ENCODE results near the gene YBEY. TPM values are rescaled to one million over a fixed set of nuclear protein-coding genes. Genes with fewer than 3 reads are reported as not detected.

YBEY gene
- total RNA-seq, 4 donors from 2014 or later, result 5.3 to 32.6 (median 17.5) TPM

- DNase-seq, result no peak
- Histone ChIP-seq H3K4me1 (peaks cover 0 to 8% (median 3%) of the 10 kb centered on the region in 4 donors), H3K27me3 (no peaks in the 10 kb centered on the region), H3K27ac (no peak overlapping the region), H3K36me3 (peaks cover 0 to 9% (median 0%) of the 10 kb centered on the region in 3 donors), H3K4me3 (no peak overlapping the region), H3K9me3 (no peaks in the 10 kb centered on the region)
- TF ChIP-seq, protein P1, sequence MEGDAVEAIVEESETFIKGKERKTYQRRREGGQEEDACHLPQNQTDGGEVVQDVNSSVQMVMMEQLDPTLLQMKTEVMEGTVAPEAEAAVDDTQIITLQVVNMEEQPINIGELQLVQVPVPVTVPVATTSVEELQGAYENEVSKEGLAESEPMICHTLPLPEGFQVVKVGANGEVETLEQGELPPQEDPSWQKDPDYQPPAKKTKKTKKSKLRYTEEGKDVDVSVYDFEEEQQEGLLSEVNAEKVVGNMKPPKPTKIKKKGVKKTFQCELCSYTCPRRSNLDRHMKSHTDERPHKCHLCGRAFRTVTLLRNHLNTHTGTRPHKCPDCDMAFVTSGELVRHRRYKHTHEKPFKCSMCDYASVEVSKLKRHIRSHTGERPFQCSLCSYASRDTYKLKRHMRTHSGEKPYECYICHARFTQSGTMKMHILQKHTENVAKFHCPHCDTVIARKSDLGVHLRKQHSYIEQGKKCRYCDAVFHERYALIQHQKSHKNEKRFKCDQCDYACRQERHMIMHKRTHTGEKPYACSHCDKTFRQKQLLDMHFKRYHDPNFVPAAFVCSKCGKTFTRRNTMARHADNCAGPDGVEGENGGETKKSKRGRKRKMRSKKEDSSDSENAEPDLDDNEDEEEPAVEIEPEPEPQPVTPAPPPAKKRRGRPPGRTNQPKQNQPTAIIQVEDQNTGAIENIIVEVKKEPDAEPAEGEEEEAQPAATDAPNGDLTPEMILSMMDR (IDR thresholded peaks at IDR 0.05), result no peak
These were observed 3.6 kb downstream of the YBEY start for GRCh38 chr21:46289655-46290179.

DNA sequence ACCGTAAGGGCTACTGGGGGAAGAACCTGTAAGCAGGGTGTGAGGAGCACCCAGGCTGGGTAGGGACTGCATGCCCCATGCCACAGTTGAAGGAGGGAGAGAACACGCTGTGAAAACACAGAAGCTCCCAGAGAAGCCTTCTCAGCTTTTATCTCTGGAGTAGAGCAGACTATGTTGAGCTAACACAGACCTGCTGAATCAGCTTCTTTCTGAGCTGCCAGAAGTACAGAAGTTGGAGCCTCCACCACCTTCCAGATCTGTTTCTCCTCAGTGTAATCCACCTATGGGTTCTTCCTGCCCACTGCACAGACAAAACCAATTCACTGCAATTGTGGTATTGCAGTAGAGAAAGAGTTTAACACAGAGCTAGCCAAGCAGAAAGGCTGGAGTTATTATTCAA lies 5.4 kb downstream of the YBEY start:
- no peak for TF ChIP-seq POLR2A (IDR thresholded peaks at IDR 0.05)
- H3K27me3 ChIP-seq, result no peaks in the 10 kb centered on the region
- H3K9me3 ChIP-seq, result no peaks in the 10 kb centered on the region
- H3K36me3 ChIP-seq, result peaks cover 0 to 9% (median 0%) of the 10 kb centered on the region in 3 donors
- DNase-seq, result no peak
- H3K27ac ChIP-seq, result no peak overlapping the region
- peaks cover 0 to 10% (median 0%) of the 10 kb centered on the region in 4 donors for H3K4me1 ChIP-seq
- H3K4me3 ChIP-seq, result no peak overlapping the region

DNA sequence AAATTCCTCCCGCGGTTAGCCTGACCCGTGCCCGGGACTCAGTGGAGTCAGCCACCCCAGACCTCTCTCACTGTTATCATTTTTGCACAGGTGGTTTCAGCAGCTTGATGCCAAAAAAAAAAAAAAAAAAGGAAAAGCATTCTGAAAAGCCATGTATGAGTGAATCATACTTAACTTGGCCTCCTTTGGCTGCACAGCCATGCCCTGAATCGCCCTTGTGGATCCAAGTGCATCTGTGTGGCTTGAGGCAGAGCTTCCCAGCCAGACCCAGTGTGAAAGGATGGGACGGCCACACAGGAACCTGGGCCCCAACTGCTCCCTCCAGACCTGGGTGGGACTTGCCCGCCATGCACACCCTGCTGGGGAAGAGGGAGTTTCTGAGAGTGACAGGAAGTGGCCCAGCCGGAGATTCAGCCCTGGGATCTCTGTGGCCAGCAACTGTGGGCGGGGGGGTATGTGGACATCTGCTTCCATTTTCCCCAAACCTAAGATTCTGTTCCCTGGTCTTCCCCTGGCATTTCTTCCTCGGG lies 8.6 kb downstream of the YBEY start:
- DNase-seq, result no peak
- H3K27ac ChIP-seq, result peak overlapping the region in 3 of 4 donors; percentile 8 to 65 (median 17)

GRCh38 chr21:46295177-46295770 lies 9.1 kb downstream of the YBEY start:
- peak overlapping the region in 3 of 4 donors; percentile 8 to 65 (median 52) for H3K27ac ChIP-seq
- peaks cover 0 to 9% (median 0%) of the 10 kb centered on the region in 3 donors for H3K36me3 ChIP-seq
- H3K4me3 ChIP-seq, result no peak overlapping the region

More for the DNA sequence above, 8.6 kb downstream of the YBEY start:
- Histone ChIP-seq H3K27me3 (no peaks in the 10 kb centered on the region), H3K9me3 (no peaks in the 10 kb centered on the region), H3K4me3 (no peak overlapping the region), H3K4me1 (peaks cover 0 to 25% (median 2%) of the 10 kb centered on the region in 4 donors), H3K36me3 (peaks cover 0 to 9% (median 0%) of the 10 kb centered on the region in 3 donors)
- TF ChIP-seq, protein P1 (IDR thresholded peaks at IDR 0.05), result no peak
- TF ChIP-seq POLR2A (IDR thresholded peaks at IDR 0.05), result no peak

DNA sequence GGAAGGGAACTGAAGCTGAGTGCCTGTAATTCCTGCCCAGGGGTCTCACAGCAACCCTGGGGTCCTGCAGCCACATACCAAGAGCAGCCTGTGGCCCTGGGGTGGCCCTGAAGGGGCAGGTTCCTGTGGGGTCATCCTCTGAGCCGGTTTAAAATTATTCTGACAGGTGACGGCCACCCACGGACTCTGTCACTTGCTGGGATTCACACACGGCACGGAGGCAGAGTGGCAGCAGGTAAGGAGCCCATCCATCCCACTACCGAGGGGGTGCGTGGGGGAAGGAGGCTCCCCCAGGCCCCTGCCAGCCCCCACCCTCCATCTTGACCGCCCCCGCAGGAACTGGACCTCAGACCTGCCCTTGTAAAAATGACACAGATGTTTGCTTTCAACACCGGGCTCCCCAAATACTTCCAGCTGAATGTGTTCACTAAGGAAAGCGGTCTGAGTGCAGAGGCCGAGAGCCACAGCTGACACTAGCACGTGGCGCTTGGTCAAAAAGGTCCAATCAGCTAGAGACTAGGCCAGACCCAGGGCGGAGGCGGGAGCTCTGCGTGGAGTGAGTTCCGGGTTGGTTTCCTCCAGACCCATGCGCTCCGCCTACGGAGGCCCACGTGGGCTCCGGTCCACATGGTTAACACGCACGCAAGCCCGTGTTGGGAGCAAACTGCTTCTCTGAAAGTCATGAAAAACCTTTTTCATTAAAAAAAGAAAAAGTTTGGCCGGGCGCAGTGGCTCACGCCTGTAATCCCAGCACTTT lies 10.0 kb downstream of the YBEY start:
- peaks cover 0 to 25% (median 2%) of the 10 kb centered on the region in 4 donors for H3K4me1 ChIP-seq
- peak overlapping the region in 1 of 4 donors; percentile 8 for H3K4me3 ChIP-seq
- no peak for TF ChIP-seq POLR2A (IDR thresholded peaks at IDR 0.05)
- TF ChIP-seq, protein P1 (IDR thresholded peaks at IDR 0.05), result no peak
- H3K9me3 ChIP-seq, result no peaks in the 10 kb centered on the region
- H3K36me3 ChIP-seq, result peaks cover 0 to 9% (median 0%) of the 10 kb centered on the region in 3 donors
- H3K27me3 ChIP-seq, result no peaks in the 10 kb centered on the region
- H3K27ac ChIP-seq, result peak overlapping the region; percentile 32 to 65 (median 54)
- DNase-seq, result peak; percentile 68 to 83 (median 72)

More at GRCh38 chr21:46295177-46295770, 9.1 kb downstream of the YBEY start:
- no peaks in the 10 kb centered on the region for H3K9me3 ChIP-seq
- H3K27me3 ChIP-seq, result no peaks in the 10 kb centered on the region
- peaks cover 0 to 25% (median 2%) of the 10 kb centered on the region in 4 donors for H3K4me1 ChIP-seq
- TF ChIP-seq POLR2A (IDR thresholded peaks at IDR 0.05), result no peak
- TF ChIP-seq, protein P1 (IDR thresholded peaks at IDR 0.05), result no peak
- no peak for DNase-seq

Measured in Peyer's patch (tissue), 4 donors.